Vagina (tissue), 2 donors: Measurements from ENCODE around the gene TRIM69.
"Not testable (repeated sequence)": the region's sequence is repeated elsewhere in the genome, so short reads cannot be mapped to it uniquely, and the experiment has no call there.

Experiments
- POLR2A ChIP-seq, 2 donors: fragments of 450-650 bp; IDR thresholded peaks; one replicate each; pipeline ENCODE4 v1.6.1; 2017; ENCODE audit warnings: antibody characterized with exemption in 2 of 2, mild to moderate bottlenecking in 2 of 2, moderate library complexity in 2 of 2
- POLR2AphosphoS5 ChIP-seq, 2 donors: sonication (generic); formaldehyde crosslinking; IDR thresholded peaks; one replicate each; pipeline ENCODE4 v1.9.0; 2017; ENCODE audit warnings: antibody characterized with exemption in 2 of 2, mild to moderate bottlenecking in 2 of 2, low read depth in 1 of 2; ENCODE audit not compliant: insufficient read depth in 1 of 2
- TF ChIP-seq, protein P1 (sequence below), 3 experiments: fragments of 450-650 bp in 2 of 3; fragments of 200-600 bp in 1 of 3; sonication (generic) in 1 of 3; IDR thresholded peaks; one replicate each; pipeline ENCODE4 v1.5.1; 2017 to 2019; ENCODE audit warnings: antibody characterized with exemption in 3 of 3, mild to moderate bottlenecking in 2 of 3, moderate library complexity in 2 of 3

DNA sequence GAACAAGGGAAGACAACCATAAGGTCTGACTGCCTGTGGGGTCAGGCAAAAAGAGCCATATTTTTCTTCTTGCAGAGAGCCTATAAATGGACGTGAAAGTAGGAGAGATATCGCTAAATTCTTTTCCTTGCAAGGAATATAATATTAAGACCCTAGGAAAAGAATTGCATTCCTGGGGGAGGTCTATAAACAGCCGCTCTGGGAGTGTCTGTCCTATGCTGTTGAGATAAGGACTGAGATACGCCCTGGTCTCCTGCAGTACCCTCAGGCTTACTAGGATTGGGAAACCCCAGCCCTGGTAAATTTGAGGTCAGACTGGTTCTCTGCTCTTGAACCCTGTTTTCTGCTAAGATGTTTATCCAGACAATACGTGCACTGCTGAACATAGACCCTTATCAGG, 34.4 kb downstream of the TRIM69 start:
- TF ChIP-seq, protein P1, sequence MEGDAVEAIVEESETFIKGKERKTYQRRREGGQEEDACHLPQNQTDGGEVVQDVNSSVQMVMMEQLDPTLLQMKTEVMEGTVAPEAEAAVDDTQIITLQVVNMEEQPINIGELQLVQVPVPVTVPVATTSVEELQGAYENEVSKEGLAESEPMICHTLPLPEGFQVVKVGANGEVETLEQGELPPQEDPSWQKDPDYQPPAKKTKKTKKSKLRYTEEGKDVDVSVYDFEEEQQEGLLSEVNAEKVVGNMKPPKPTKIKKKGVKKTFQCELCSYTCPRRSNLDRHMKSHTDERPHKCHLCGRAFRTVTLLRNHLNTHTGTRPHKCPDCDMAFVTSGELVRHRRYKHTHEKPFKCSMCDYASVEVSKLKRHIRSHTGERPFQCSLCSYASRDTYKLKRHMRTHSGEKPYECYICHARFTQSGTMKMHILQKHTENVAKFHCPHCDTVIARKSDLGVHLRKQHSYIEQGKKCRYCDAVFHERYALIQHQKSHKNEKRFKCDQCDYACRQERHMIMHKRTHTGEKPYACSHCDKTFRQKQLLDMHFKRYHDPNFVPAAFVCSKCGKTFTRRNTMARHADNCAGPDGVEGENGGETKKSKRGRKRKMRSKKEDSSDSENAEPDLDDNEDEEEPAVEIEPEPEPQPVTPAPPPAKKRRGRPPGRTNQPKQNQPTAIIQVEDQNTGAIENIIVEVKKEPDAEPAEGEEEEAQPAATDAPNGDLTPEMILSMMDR (IDR thresholded peaks at IDR 0.05): not testable (repeated sequence)
- not testable (repeated sequence) for TF ChIP-seq POLR2A (IDR thresholded peaks at IDR 0.05); POLR2AphosphoS5 (IDR thresholded peaks at IDR 0.05; ENCODE audit: insufficient read depth in 1 of 2, low read depth in 1 of 2)
